NCI-H774 (cell line): ENCODE measurements around the gene MANBA.
A peak's percentile ranks its signal among the peaks of the same experiment; 100 is the strongest.

ENCODE experiments used
- DNase-seq: peaks from one replicate; lab custom pipeline; 2025; lab: John Stamatoyannopoulos, UW

MANBA gene

GRCh38 chr4:102760645-102761295 lies at the start of gene MANBA:
MANBA (minus strand) TSS chr4:102760968; CDS start chr4:102760894, 74 bp downstream.
- DNase-seq: peak; percentile 55

DNA sequence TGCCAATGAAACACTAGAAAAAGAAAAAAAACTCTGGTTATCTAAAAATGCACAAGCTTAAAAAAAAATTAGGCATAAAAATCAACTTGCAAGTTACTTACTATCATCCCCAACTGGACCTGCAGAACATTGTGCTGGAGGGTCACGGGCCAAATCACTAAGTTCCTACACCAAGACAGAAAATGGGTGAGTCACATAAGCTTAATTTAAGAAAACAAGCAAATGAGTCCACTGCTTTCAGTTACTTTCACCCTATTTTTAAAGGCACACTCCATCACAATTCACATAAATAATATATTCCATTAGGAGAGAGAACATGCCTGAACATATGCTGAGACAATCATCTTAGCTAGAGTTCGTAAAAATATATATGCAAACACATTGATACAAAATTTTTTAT lies 48.9 kb upstream of the MANBA start:
- DNase-seq: no peak

DNA sequence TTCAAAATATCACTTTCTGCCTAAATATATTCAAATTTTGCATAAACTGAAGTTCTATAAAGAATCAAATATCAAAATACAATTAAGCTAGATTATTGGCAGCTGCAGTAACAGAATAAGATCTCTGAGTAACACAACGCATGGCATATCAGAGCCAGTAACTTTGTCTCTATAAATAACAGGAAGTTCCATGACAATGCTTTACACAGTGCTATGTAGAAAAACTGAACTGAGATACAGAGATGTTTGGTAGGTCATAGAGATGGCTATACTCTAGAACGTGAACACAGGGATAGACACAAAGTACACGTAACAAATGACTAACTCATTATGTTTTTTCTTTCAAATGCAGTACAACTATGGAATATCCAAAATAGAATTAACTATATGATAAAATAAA lies 48.4 kb upstream of the MANBA start:
- DNase-seq: no peak

GRCh38 chr4:102808009-102808408 lies 47.2 kb upstream of the MANBA start:
- DNase-seq: no peak

DNA sequence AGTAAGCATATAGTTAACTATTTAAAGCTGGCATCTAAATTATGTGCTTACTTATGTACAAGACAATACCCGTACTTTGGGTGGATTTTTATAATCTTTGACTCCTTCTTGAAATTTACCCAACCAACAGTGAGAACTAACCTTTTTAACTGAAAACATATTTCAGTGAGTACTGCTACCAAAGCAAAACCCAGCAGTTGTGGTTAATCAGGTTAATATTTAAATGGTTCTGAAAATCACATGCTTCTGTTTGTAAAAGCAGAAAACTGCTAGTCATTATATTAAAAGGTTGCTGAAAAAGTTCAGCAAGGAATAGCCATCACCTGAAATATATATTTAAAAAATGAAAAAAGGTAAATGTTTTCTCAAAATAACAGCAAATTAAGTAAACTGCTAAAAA lies 46.6 kb upstream of the MANBA start:
- DNase-seq: no peak

GRCh38 chr4:102799816-102800215 lies 39.0 kb upstream of the MANBA start:
- no peak for DNase-seq

DNA sequence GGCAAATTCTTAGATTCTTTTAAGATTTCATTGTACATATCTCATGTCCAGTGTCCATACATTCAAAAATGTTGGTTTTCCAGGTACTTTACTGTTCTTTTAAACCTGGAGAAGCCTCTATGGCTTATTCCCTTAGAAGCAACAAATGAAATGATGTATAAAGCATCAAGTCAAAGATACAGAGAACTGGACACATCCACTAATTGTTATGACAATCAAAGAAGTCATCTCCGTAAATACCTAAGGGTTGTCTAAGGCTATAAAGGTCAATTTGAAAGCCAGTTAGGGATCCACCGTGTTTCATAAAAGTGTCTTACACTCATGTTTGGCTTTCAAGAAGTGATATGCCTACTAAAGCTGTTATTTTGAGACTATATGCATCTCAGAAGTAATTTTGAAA lies 34.2 kb upstream of the MANBA start:
- DNase-seq: no peak

- no peak for DNase-seq
These were observed 31.7 kb upstream of the MANBA start for GRCh38 chr4:102792361-102792936.

- DNase-seq: no peak
These were observed 30.6 kb upstream of the MANBA start for GRCh38 chr4:102791318-102791835.

DNA sequence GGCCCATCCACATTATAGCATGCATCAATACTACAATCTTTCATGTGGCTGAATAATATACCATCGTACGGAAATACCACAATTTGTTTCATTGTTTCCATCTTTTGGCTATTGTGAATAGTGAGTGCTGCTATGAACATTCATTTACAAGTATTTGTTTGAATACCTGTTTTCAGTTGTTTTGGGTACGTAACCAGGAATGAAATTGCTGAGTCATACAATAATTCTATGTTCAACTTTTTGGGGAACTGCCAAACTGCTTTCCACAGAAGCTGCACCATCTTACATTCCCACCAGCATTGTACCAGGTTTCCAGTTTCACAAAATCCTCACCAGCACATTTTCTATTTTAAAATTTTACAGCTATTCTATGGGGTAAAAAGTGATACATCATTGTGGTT lies 28.5 kb upstream of the MANBA start:
- DNase-seq: no peak

GRCh38 chr4:102787944-102788343 lies 27.2 kb upstream of the MANBA start:
- DNase-seq: no peak

- DNase-seq: no peak
These were observed 26.5 kb upstream of the MANBA start for GRCh38 chr4:102787096-102787881.

- no peak for DNase-seq
These were observed 25.5 kb upstream of the MANBA start for GRCh38 chr4:102786279-102786678.

DNA sequence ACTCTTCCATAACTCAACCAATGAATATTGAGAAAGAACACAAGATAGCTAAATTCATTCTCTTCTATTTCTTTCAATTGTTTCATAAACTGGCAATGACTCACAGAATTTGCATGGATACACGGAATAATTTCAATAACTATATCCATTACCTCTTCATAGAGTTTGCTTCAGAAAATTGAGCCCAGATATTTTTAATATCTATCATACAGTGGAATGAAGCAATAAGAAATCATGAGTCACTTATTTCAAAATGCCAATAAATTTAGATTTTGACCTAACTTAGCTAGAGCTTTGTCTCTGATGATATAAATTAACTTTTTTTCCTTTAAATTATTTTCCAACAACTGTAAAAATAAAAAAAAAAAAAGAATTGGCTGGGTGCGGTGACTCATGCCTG lies 22.2 kb upstream of the MANBA start:
- no peak for DNase-seq

GRCh38 chr4:102781570-102781969 lies 20.8 kb upstream of the MANBA start:
- no peak for DNase-seq

DNA sequence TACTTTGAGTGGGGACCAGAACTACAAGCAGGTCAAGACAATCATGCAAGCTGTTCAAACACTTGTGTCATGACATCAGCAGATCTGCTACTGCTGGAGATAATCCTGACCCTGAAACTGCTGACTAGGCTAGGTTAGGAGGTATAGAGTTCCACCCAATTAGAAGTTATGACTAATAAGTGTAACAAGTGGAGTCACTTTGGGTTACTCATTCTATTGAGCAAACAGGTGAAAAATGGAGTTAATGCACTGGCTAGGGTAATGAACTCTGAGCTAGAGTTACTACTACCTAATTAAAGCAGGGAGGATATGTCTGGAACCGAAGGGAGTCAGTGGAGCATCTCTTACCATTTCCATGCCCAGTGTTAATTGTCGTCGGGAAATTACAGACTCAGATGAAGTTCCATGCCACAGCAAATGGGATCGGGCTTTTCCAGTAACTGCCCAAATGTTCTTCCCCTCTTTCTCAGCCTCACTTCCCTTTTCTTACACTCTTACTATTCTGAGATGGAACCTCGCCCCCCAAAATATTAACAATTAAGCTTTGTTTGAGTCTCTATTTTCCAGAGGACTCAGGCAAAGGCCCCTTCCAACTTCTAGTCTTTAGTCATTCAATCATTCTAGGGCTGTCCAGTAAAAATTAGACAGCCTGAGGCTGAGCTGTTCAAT lies 19.8 kb upstream of the MANBA start:
- no peak for DNase-seq

GRCh38 chr4:102779204-102779603 lies 18.4 kb upstream of the MANBA start:
- no peak for DNase-seq

- DNase-seq: no peak
These were observed 18.0 kb upstream of the MANBA start for GRCh38 chr4:102778720-102779119.

- DNase-seq: no peak
These were observed 15.0 kb upstream of the MANBA start for GRCh38 chr4:102775805-102776204.

DNA sequence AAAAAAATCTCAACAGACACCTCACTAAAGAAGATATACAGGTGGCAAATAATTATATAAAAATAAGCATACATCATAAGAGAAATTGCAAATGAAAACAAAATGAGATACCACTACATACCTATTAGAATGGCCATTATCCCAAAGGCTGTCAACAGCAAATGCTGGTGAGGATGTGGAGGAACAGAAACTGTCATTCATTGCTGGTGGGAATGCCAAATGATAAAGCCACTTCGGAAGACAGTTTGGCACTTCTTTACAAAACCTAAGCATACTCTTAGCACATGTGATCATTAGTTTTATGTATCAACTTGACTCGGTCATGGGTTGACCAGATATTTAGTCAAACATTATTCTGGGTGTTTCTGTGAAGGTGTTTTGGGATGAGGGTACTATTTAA lies 13.5 kb upstream of the MANBA start:
- DNase-seq: no peak

DNA sequence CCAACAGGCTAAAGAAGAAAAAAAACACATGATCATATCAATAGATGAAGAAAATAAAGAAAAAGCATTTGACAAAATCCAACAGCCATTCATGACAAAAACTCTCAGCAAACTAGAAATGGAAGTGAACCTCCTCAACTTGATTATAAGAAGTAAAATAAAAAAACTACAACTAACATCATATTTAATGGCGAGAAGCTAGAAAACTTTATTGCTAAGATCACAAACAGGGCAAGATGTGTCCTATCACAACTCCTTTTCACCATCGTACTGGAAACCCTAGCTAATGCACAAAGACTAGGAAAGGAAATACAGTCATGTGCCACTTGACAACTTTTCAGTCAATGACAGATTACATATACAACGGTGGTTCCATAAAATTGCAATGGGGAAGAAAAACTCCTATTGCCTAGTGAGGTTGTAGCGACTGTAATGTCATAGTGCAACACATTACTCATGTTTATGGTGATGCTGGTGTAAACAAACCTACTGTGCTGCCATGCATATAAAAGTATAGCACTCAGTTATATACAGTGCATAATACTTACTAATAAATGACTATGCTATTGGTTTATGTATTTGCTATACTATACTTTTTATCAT lies 12.1 kb upstream of the MANBA start:
- DNase-seq: no peak

GRCh38 chr4:102764901-102765300 lies 4.1 kb upstream of the MANBA start:
- no peak for DNase-seq
